Loucy (cell line): ENCODE measurements around the gene SMTNL2.

Experiments used
- H2AFZ ChIP-seq: fragments of 200-600 bp; sonication (generic); 2 replicates; pipeline ENCODE4 v1.6.0; 2016; ENCODE audit warnings: antibody characterized with exemption, mild to moderate bottlenecking, low read length, moderate library complexity
- H3F3A ChIP-seq: fragments of 200-600 bp; 2 replicates; pipeline ENCODE4 v1.6.0; 2016; ENCODE audit warnings: antibody characterized with exemption, low read depth, mild to moderate bottlenecking
- H3K27me3 ChIP-seq: fragments of 200-600 bp; sonication (generic); 2 replicates; pipeline ENCODE4 v1.6.1; 2014; ENCODE audit warnings: low read length, mild to moderate bottlenecking; ENCODE audit not compliant: insufficient read depth, poor library complexity, severe bottlenecking
- H3K36me3 ChIP-seq: fragments of 200-600 bp; sonication (generic); 2 replicates; pipeline ENCODE4 v1.6.1; 2016; ENCODE audit warnings: low read length; ENCODE audit not compliant: insufficient read depth
- H3K4me1 ChIP-seq: fragments of 200-600 bp; sonication (generic); 2 replicates; pipeline ENCODE4 v1.5.1; 2014; ENCODE audit warnings: low read length, mild to moderate bottlenecking; ENCODE audit not compliant: insufficient read depth, poor library complexity, severe bottlenecking
- H3K4me2 ChIP-seq: fragments of 200-600 bp; sonication (generic); 2 replicates; pipeline ENCODE4 v1.6.0; 2014; ENCODE audit warnings: antibody characterized with exemption, low read length, low read depth, mild to moderate bottlenecking; ENCODE audit not compliant: poor library complexity, severe bottlenecking
- H3K4me3 ChIP-seq: fragments of 200-600 bp; sonication (generic); 2 replicates; pipeline ENCODE4 v1.5.1; 2014; ENCODE audit warnings: low read length, mild to moderate bottlenecking, mixed read lengths; ENCODE audit not compliant: poor library complexity, severe bottlenecking
- H3K79me2 ChIP-seq: fragments of 200-600 bp; sonication (generic); 2 replicates; pipeline ENCODE4 v1.6.1; 2014; ENCODE audit warnings: low read length; ENCODE audit not compliant: insufficient read depth
- H3K9ac ChIP-seq: fragments of 200-600 bp; sonication (generic); 2 replicates; pipeline ENCODE4 v1.6.0; 2014; ENCODE audit warnings: mild to moderate bottlenecking, low read depth, low read length, moderate library complexity; ENCODE audit not compliant: poor library complexity, severe bottlenecking
- H3K9me2 ChIP-seq: fragments of 200-600 bp; sonication (generic); replicated peaks from 2 replicates; pipeline ENCODE4 v1.6.1; 2016; ENCODE audit warnings: low read depth, low read length, mixed read lengths
- H3K9me3 ChIP-seq: fragments of 200-600 bp; sonication (generic); 2 replicates; pipeline ENCODE4 v1.6.1; 2014; ENCODE audit warnings: mild to moderate bottlenecking, antibody characterized with exemption, low read length, low read depth; ENCODE audit not compliant: insufficient read depth
- H4K20me1 ChIP-seq: fragments of 200-600 bp; sonication (generic); 2 replicates; pipeline ENCODE4 v1.6.0; 2014; ENCODE audit warnings: antibody characterized with exemption, low read length, mild to moderate bottlenecking; ENCODE audit not compliant: insufficient read depth, poor library complexity, severe bottlenecking
- EZH2phosphoT487 ChIP-seq: fragments of 200-600 bp; IDR thresholded peaks from 2 replicates; pipeline ENCODE4 v1.6.1; 2018; ENCODE audit warnings: antibody characterized with exemption, mild to moderate bottlenecking, moderate library complexity, borderline replicate concordance
- TF ChIP-seq, protein P1 (sequence below): fragments of 200-600 bp; sonication (generic); conservative IDR thresholded peaks from 2 replicates; pipeline ENCODE4 v1.5.1; 2014; ENCODE audit warnings: mild to moderate bottlenecking, antibody characterized with exemption, low read length

The SMTNL2 gene

DNA sequence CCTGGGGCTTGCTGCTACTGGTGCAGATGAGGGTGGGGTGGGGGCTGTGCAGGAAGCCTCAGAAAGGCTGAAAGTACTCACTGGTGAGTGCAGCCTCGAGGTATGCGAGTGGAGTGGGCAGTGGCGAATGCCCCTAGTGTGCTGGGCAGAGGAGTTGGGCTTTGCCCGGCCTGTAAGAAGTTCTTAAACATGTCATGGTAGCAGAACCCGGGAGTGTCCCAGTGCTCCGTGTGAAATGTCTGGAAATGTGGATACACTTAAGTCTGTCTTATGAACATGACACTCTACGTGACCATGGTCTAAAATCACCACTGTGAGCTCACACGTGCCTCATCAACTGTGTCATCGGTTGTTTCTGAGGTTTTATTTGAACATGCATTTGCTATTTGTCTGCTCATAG, 1.7 kb downstream of the SMTNL2 start:
- no peaks in the 10 kb centered on the region for H3K9me3 ChIP-seq
- no peaks in the 10 kb centered on the region for H4K20me1 ChIP-seq
- H3K27me3 ChIP-seq = no peaks in the 10 kb centered on the region
- TF ChIP-seq, protein P1, sequence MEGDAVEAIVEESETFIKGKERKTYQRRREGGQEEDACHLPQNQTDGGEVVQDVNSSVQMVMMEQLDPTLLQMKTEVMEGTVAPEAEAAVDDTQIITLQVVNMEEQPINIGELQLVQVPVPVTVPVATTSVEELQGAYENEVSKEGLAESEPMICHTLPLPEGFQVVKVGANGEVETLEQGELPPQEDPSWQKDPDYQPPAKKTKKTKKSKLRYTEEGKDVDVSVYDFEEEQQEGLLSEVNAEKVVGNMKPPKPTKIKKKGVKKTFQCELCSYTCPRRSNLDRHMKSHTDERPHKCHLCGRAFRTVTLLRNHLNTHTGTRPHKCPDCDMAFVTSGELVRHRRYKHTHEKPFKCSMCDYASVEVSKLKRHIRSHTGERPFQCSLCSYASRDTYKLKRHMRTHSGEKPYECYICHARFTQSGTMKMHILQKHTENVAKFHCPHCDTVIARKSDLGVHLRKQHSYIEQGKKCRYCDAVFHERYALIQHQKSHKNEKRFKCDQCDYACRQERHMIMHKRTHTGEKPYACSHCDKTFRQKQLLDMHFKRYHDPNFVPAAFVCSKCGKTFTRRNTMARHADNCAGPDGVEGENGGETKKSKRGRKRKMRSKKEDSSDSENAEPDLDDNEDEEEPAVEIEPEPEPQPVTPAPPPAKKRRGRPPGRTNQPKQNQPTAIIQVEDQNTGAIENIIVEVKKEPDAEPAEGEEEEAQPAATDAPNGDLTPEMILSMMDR = no peak
- TF ChIP-seq EZH2phosphoT487 = no peak
- H3K4me3 ChIP-seq = no peak overlapping the region
- H3K4me1 ChIP-seq = no peaks in the 10 kb centered on the region
- no peaks in the 10 kb centered on the region for H3K79me2 ChIP-seq
- H2AFZ ChIP-seq = no peak overlapping the region
- H3K9ac ChIP-seq = no peak overlapping the region
- H3K36me3 ChIP-seq = no peaks in the 10 kb centered on the region
- H3K9me2 ChIP-seq = no peaks in the 10 kb centered on the region
- no peak overlapping the region for H3K4me2 ChIP-seq
- no peaks in the 10 kb centered on the region for H3F3A ChIP-seq

DNA sequence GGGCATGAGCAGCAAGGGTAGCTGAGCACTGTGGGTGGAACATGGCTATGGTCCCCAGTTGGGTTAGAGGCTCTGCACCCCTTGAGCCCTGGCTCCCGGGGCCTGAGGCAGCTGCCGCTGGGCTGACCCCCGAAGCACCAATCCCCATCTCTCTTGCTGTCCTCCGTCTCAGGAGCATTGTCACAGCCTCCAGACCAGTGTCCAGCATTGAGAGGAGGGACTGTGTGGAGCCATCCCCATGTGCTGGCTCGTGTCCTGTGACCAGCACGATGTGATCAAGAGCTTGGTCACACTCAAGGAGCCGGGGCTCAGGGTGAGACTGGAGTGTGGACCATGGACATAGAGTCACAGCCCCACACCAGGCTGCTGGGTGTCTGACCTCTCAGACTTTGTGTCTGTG, 2.9 kb downstream of the SMTNL2 start:
- Histone ChIP-seq H3K9me3 (no peaks in the 10 kb centered on the region), H3K4me2 (no peak overlapping the region), H3K4me1 (no peaks in the 10 kb centered on the region), H3F3A (no peaks in the 10 kb centered on the region), H3K9ac (no peak overlapping the region), H4K20me1 (no peaks in the 10 kb centered on the region), H3K27me3 (no peaks in the 10 kb centered on the region), H3K9me2 (no peaks in the 10 kb centered on the region), H3K36me3 (no peaks in the 10 kb centered on the region), H2AFZ (no peak overlapping the region), H3K4me3 (no peak overlapping the region), H3K79me2 (no peaks in the 10 kb centered on the region)
- TF ChIP-seq, protein P1 = no peak

DNA sequence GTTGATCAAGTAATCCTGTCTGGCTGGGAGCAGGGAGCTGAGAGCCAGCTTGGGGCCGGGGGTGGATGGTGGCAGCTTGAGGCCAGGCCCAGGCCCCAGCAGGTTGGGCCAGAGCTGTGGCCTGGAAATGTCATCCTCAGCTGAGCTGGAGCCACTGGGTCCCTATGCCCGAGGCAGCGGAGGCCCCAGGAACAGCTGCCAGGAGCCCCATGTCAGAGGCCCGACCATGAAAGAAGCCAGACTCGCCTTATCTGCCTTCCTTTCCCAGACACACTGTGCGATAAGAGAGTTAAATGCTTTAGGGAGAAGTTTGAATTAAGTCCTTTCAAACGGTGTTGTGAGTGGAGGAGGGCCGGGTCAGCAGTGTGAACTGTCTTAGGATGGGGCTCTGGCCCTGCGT, 3.5 kb downstream of the SMTNL2 start:
- H3K9me3 ChIP-seq = no peaks in the 10 kb centered on the region
- no peak overlapping the region for H3K9ac ChIP-seq
- no peaks in the 10 kb centered on the region for H3K4me1 ChIP-seq
- H3K27me3 ChIP-seq = no peaks in the 10 kb centered on the region
- H4K20me1 ChIP-seq = no peaks in the 10 kb centered on the region
- no peak for TF ChIP-seq EZH2phosphoT487
- TF ChIP-seq, protein P1 = no peak
- no peaks in the 10 kb centered on the region for H3K79me2 ChIP-seq
- no peaks in the 10 kb centered on the region for H3K36me3 ChIP-seq
- no peak overlapping the region for H3K4me3 ChIP-seq
- no peak overlapping the region for H2AFZ ChIP-seq
- no peaks in the 10 kb centered on the region for H3F3A ChIP-seq
- H3K4me2 ChIP-seq = no peak overlapping the region
- H3K9me2 ChIP-seq = no peaks in the 10 kb centered on the region
